ENCODE measurements around the gene GPC5.

GPC5 gene

GRCh38 chr13:92407858-92408257 lies 1009.4 kb downstream of the GPC5 start:
- Mint-ChIP-seq H3K4me1 (ENCODE audit: low read depth) (no peaks in the 10 kb centered on the region), H3K9me3 (peaks cover under 1% of the 10 kb centered on the region), H3K4me3 (no peak overlapping the region), H3K36me3 (ENCODE audit: low read depth) (no peaks in the 10 kb centered on the region), H3K27ac (no peak overlapping the region), H3K27me3 (no peaks in the 10 kb centered on the region)

GRCh38 chr13:92412481-92412880 lies 1014.1 kb downstream of the GPC5 start:
- H3K4me3 Mint-ChIP-seq, result no peak overlapping the region
- peaks cover 16% of the 10 kb centered on the region for H3K9me3 Mint-ChIP-seq
- no peak overlapping the region for H3K27ac Mint-ChIP-seq
- no peaks in the 10 kb centered on the region for H3K36me3 Mint-ChIP-seq (ENCODE audit: low read depth)
- no peaks in the 10 kb centered on the region for H3K27me3 Mint-ChIP-seq
- no peaks in the 10 kb centered on the region for H3K4me1 Mint-ChIP-seq (ENCODE audit: low read depth)

GRCh38 chr13:92412996-92413395 lies 1014.6 kb downstream of the GPC5 start:
- Mint-ChIP-seq H3K4me1 (ENCODE audit: low read depth) (no peaks in the 10 kb centered on the region), H3K9me3 (peaks cover 16% of the 10 kb centered on the region), H3K27me3 (no peaks in the 10 kb centered on the region), H3K27ac (no peak overlapping the region), H3K36me3 (ENCODE audit: low read depth) (no peaks in the 10 kb centered on the region), H3K4me3 (no peak overlapping the region)

- no peaks in the 10 kb centered on the region for H3K36me3 Mint-ChIP-seq (ENCODE audit: low read depth)
- H3K9me3 Mint-ChIP-seq, result peaks cover 16% of the 10 kb centered on the region
- H3K4me3 Mint-ChIP-seq, result no peak overlapping the region
- no peaks in the 10 kb centered on the region for H3K27me3 Mint-ChIP-seq
- no peak overlapping the region for H3K27ac Mint-ChIP-seq
- H3K4me1 Mint-ChIP-seq (ENCODE audit: low read depth), result no peaks in the 10 kb centered on the region
Observed at GRCh38 chr13:92413452-92413851, 1015.0 kb downstream of the GPC5 start.

GRCh38 chr13:92414851-92415250 lies 1016.4 kb downstream of the GPC5 start:
- no peak overlapping the region for H3K4me3 Mint-ChIP-seq
- H3K4me1 Mint-ChIP-seq (ENCODE audit: low read depth), result no peaks in the 10 kb centered on the region
- no peaks in the 10 kb centered on the region for H3K27me3 Mint-ChIP-seq
- H3K27ac Mint-ChIP-seq, result no peak overlapping the region
- H3K36me3 Mint-ChIP-seq (ENCODE audit: low read depth), result no peaks in the 10 kb centered on the region
- H3K9me3 Mint-ChIP-seq, result peaks cover 16% of the 10 kb centered on the region

- no peak overlapping the region for H3K4me3 Mint-ChIP-seq
- H3K27ac Mint-ChIP-seq, result no peak overlapping the region
- H3K4me1 Mint-ChIP-seq (ENCODE audit: low read depth), result no peaks in the 10 kb centered on the region
- peaks cover 16% of the 10 kb centered on the region for H3K9me3 Mint-ChIP-seq
- no peaks in the 10 kb centered on the region for H3K36me3 Mint-ChIP-seq (ENCODE audit: low read depth)
- no peaks in the 10 kb centered on the region for H3K27me3 Mint-ChIP-seq
Observed at GRCh38 chr13:92415781-92416180, 1017.4 kb downstream of the GPC5 start.

GRCh38 chr13:92418818-92419412 lies 1020.5 kb downstream of the GPC5 start:
- no peaks in the 10 kb centered on the region for H3K4me1 Mint-ChIP-seq (ENCODE audit: low read depth)
- H3K36me3 Mint-ChIP-seq (ENCODE audit: low read depth), result no peaks in the 10 kb centered on the region
- no peak overlapping the region for H3K27ac Mint-ChIP-seq
- H3K4me3 Mint-ChIP-seq, result no peak overlapping the region
- H3K9me3 Mint-ChIP-seq, result peaks cover 14% of the 10 kb centered on the region
- no peaks in the 10 kb centered on the region for H3K27me3 Mint-ChIP-seq

GRCh38 chr13:92429231-92429630 lies 1030.8 kb downstream of the GPC5 start:
- H3K27ac Mint-ChIP-seq, result no peak overlapping the region
- no peaks in the 10 kb centered on the region for H3K4me1 Mint-ChIP-seq (ENCODE audit: low read depth)

GRCh38 chr13:92433386-92433785 lies 1035.0 kb downstream of the GPC5 start:
- no peak overlapping the region for H3K4me3 Mint-ChIP-seq
- H3K27me3 Mint-ChIP-seq, result no peaks in the 10 kb centered on the region
- H3K36me3 Mint-ChIP-seq (ENCODE audit: low read depth), result no peaks in the 10 kb centered on the region
- H3K27ac Mint-ChIP-seq, result no peak overlapping the region
- peaks cover 14% of the 10 kb centered on the region for H3K9me3 Mint-ChIP-seq
- H3K4me1 Mint-ChIP-seq (ENCODE audit: low read depth), result no peaks in the 10 kb centered on the region

More at GRCh38 chr13:92429231-92429630, 1030.8 kb downstream of the GPC5 start:
- Mint-ChIP-seq H3K4me3 (no peak overlapping the region), H3K36me3 (ENCODE audit: low read depth) (no peaks in the 10 kb centered on the region), H3K27me3 (no peaks in the 10 kb centered on the region), H3K9me3 (peaks cover 18% of the 10 kb centered on the region)

GRCh38 chr13:92433963-92434362 lies 1035.5 kb downstream of the GPC5 start:
- Mint-ChIP-seq H3K36me3 (ENCODE audit: low read depth) (no peaks in the 10 kb centered on the region), H3K27me3 (no peaks in the 10 kb centered on the region), H3K9me3 (peaks cover 13% of the 10 kb centered on the region), H3K4me1 (ENCODE audit: low read depth) (no peaks in the 10 kb centered on the region), H3K4me3 (no peak overlapping the region), H3K27ac (no peak overlapping the region)

GRCh38 chr13:92436924-92437323 lies 1038.5 kb downstream of the GPC5 start:
- no peaks in the 10 kb centered on the region for H3K36me3 Mint-ChIP-seq (ENCODE audit: low read depth)
- H3K9me3 Mint-ChIP-seq, result peaks cover 14% of the 10 kb centered on the region
- no peaks in the 10 kb centered on the region for H3K27me3 Mint-ChIP-seq
- H3K27ac Mint-ChIP-seq, result no peak overlapping the region
- no peaks in the 10 kb centered on the region for H3K4me1 Mint-ChIP-seq (ENCODE audit: low read depth)
- no peak overlapping the region for H3K4me3 Mint-ChIP-seq

- H3K4me3 Mint-ChIP-seq, result no peak overlapping the region
- no peaks in the 10 kb centered on the region for H3K4me1 Mint-ChIP-seq (ENCODE audit: low read depth)
- H3K27ac Mint-ChIP-seq, result no peak overlapping the region
- H3K9me3 Mint-ChIP-seq, result peaks cover 16% of the 10 kb centered on the region
- no peaks in the 10 kb centered on the region for H3K27me3 Mint-ChIP-seq
- no peaks in the 10 kb centered on the region for H3K36me3 Mint-ChIP-seq (ENCODE audit: low read depth)
Observed at GRCh38 chr13:92444244-92444643, 1045.8 kb downstream of the GPC5 start.

- H3K27me3 Mint-ChIP-seq, result no peaks in the 10 kb centered on the region
- H3K9me3 Mint-ChIP-seq, result peaks cover 6% of the 10 kb centered on the region
- H3K36me3 Mint-ChIP-seq (ENCODE audit: low read depth), result no peaks in the 10 kb centered on the region
- H3K4me1 Mint-ChIP-seq (ENCODE audit: low read depth), result no peaks in the 10 kb centered on the region
- no peak overlapping the region for H3K27ac Mint-ChIP-seq
- H3K4me3 Mint-ChIP-seq, result no peak overlapping the region
Observed at GRCh38 chr13:92451060-92451459, 1052.6 kb downstream of the GPC5 start.

- no peaks in the 10 kb centered on the region for H3K4me1 Mint-ChIP-seq (ENCODE audit: low read depth)
- H3K9me3 Mint-ChIP-seq, result peaks cover 9% of the 10 kb centered on the region
- H3K27me3 Mint-ChIP-seq, result no peaks in the 10 kb centered on the region
- no peaks in the 10 kb centered on the region for H3K36me3 Mint-ChIP-seq (ENCODE audit: low read depth)
- no peak overlapping the region for H3K27ac Mint-ChIP-seq
- no peak overlapping the region for H3K4me3 Mint-ChIP-seq
Observed at GRCh38 chr13:92452840-92453239, 1054.4 kb downstream of the GPC5 start.

- peaks cover 9% of the 10 kb centered on the region for H3K9me3 Mint-ChIP-seq
- no peaks in the 10 kb centered on the region for H3K27me3 Mint-ChIP-seq
Observed at GRCh38 chr13:92459306-92459705, 1060.9 kb downstream of the GPC5 start.

GRCh38 chr13:92460479-92460878 lies 1062.1 kb downstream of the GPC5 start:
- H3K4me1 Mint-ChIP-seq (ENCODE audit: low read depth), result no peaks in the 10 kb centered on the region
- H3K4me3 Mint-ChIP-seq, result no peak overlapping the region
- no peaks in the 10 kb centered on the region for H3K27me3 Mint-ChIP-seq
- H3K27ac Mint-ChIP-seq, result no peak overlapping the region
- peaks cover 9% of the 10 kb centered on the region for H3K9me3 Mint-ChIP-seq
- no peaks in the 10 kb centered on the region for H3K36me3 Mint-ChIP-seq (ENCODE audit: low read depth)

More at GRCh38 chr13:92459306-92459705, 1060.9 kb downstream of the GPC5 start:
- H3K4me3 Mint-ChIP-seq, result no peak overlapping the region
- H3K27ac Mint-ChIP-seq, result no peak overlapping the region
- no peaks in the 10 kb centered on the region for H3K36me3 Mint-ChIP-seq (ENCODE audit: low read depth)
- H3K4me1 Mint-ChIP-seq (ENCODE audit: low read depth), result no peaks in the 10 kb centered on the region
